ENCODE measurements around the gene TRAF3. TPM values are rescaled to one million over a fixed set of nuclear protein-coding genes. Genes with fewer than 3 reads are reported as not detected.

Gene TRAF3
- total RNA-seq, 2 donors from 2014 or later, result 14.5 to 28.7 TPM

- no peak for DNase-seq (ENCODE audit: low spot score)
- Histone ChIP-seq H3K27me3 (replicated peaks; ENCODE audit: insufficient read depth) (no peaks in the 10 kb centered on the region), H3K9me3 (no peaks in the 10 kb centered on the region), H3K36me3 (no peaks in the 10 kb centered on the region), H3K4me3 (no peak overlapping the region), H3K4me1 (ENCODE audit: control insufficient read depth in 1 of 2, low read depth in 2 of 2) (peaks cover 0 to 18% of the 10 kb centered on the region in 2 donors), H3K27ac (no peak overlapping the region)
- no peak for ATAC-seq (ENCODE audit: insufficient number of reproducible peaks, low FRiP score, low read depth)
- no peak for TF ChIP-seq CTCF (IDR thresholded peaks at IDR 0.05)
Measured at GRCh38 chr14:102823546-102823945, 46.3 kb downstream of the TRAF3 start.

- no peak overlapping the region for H3K4me3 ChIP-seq
- no peaks in the 10 kb centered on the region for H3K36me3 ChIP-seq
- H3K27ac ChIP-seq, result no peak overlapping the region
- no peaks in the 10 kb centered on the region for H3K9me3 ChIP-seq
- ATAC-seq (ENCODE audit: insufficient number of reproducible peaks, low FRiP score, low read depth) (no peak), DNase-seq (ENCODE audit: low spot score) (no peak)
- H3K27me3 ChIP-seq (replicated peaks; ENCODE audit: insufficient read depth), result no peaks in the 10 kb centered on the region
- no peak for TF ChIP-seq CTCF (IDR thresholded peaks at IDR 0.05)
- peaks cover 0 to 14% of the 10 kb centered on the region in 2 donors for H3K4me1 ChIP-seq (ENCODE audit: control insufficient read depth in 1 of 2, low read depth in 2 of 2)
Measured at GRCh38 chr14:102824832-102825231, 47.6 kb downstream of the TRAF3 start.

DNA sequence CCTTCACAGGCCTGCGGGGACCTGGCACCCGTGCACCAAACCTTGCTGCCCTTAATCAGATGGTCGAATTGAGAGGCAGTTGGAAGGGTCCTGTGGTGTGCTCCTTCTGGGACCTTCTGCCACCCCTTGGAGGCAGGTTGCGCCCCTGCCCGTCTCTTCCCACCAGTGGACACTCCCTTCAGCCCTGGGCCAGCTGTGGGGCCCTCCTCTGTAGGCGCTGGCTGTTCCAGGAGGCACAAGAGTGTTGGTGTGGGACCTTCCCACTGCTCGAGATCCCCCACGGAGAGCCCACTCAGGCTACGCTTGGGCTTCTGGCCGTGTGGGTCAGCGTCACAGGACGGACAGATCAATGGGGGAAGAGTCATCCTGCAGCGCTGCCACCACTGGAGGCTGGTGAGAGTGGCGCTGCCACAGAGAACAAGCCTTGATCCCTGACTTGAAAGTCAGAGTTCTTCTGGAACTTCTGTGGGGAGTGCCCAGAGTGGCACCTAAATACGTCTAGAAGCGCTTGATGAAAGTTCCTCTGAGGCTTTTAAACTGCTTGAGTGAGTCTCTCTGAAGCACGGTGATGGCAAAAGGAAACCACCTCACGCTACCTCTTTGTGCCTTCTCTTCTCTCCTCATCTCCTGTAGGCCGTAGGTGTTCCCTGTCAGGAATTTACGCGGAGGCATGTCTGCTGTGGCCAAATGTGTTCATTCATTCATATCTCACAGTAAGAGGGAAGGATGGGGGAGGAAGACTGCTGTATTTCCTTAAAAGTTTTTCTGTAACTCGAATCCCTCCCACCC is 48.3 kb downstream of the TRAF3 start:
- TF ChIP-seq CTCF (IDR thresholded peaks at IDR 0.05), result no peak
- no peak for ATAC-seq (ENCODE audit: insufficient number of reproducible peaks, low FRiP score, low read depth)
- Histone ChIP-seq H3K27me3 (replicated peaks; ENCODE audit: insufficient read depth) (no peaks in the 10 kb centered on the region), H3K36me3 (no peaks in the 10 kb centered on the region), H3K9me3 (no peaks in the 10 kb centered on the region), H3K4me1 (ENCODE audit: control insufficient read depth in 1 of 2, low read depth in 2 of 2) (peaks cover 0 to 12% of the 10 kb centered on the region in 2 donors), H3K27ac (no peak overlapping the region), H3K4me3 (no peak overlapping the region)
- DNase-seq (ENCODE audit: low spot score), result no peak

DNA sequence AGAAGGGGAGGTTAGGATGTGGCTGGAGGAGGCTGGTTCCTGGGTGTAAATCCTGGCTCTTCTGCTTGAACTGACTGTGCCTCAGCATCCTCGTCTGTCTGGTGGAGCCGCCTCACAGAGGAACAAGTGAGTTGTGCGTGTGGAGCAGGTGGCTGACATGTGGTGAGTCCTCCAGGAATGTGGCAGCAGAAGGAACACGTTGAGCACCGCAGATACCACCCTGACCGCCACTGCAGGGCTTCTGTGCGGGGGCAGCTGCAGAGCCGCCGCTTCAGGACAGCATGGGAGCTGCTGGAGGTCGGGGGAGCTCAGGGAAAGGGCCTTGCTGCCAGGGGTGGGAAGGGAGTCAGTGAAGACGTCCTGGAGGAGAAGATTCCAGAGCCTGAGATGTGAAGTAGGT is 48.9 kb downstream of the TRAF3 start:
- ATAC-seq (ENCODE audit: insufficient number of reproducible peaks, low FRiP score, low read depth) (no peak), DNase-seq (ENCODE audit: low spot score) (no peak)
- TF ChIP-seq CTCF (IDR thresholded peaks at IDR 0.05), result no peak
- no peaks in the 10 kb centered on the region for H3K36me3 ChIP-seq
- H3K4me1 ChIP-seq (ENCODE audit: control insufficient read depth in 1 of 2, low read depth in 2 of 2), result peaks cover 0 to 12% of the 10 kb centered on the region in 2 donors
- no peaks in the 10 kb centered on the region for H3K27me3 ChIP-seq (replicated peaks; ENCODE audit: insufficient read depth)
- no peak overlapping the region for H3K27ac ChIP-seq
- no peaks in the 10 kb centered on the region for H3K9me3 ChIP-seq
- H3K4me3 ChIP-seq, result no peak overlapping the region

DNA sequence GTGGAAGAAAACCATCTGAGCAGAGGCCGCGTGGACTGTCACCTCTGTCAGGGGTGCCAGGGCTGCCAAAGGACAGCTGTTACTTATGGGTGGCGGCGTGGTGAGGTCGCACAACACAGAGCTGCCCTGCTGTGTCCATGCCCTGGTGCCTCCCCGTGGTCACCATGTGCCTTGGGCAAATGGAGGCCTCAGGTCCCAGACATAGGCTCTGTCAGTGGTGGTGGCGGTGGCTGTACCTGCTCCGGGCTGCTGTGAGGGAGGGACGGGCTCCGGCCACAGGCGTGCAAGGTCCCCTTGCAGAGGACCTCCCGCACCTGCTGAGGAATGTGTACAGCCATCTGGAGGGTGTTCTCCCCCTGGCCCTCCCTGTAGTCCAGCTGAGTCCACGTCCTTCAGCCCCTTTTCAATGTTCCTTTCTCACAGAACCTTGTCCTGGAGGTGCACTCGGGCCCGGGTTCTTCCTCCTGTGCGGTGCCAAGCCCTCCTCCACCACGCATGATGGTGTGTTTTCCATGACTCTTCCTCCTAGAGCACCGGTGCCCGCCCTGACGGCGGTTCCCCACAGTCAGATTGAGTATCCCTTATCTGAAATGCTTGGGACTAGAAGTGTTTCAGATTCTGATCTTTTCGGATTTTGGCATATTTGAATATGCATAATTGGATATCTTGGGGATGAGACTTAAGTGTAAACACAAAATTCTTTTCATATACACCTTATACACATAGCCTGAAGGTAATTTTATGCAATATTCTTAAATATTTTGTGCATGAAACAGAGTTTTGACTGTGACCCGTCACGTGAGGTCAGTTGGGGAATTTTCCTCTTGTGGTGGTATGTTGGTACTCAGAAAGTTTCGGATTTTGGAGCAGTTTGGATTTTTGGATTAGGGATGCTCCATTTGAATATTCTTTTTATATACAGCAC is 49.8 kb downstream of the TRAF3 start:
- ATAC-seq (ENCODE audit: insufficient number of reproducible peaks, low FRiP score, low read depth) (no peak), DNase-seq (ENCODE audit: low spot score) (no peak)
- TF ChIP-seq CTCF (IDR thresholded peaks at IDR 0.05), result no peak
- no peak overlapping the region for H3K4me3 ChIP-seq
- H3K4me1 ChIP-seq (ENCODE audit: control insufficient read depth in 1 of 2, low read depth in 2 of 2), result peaks cover 0 to 12% of the 10 kb centered on the region in 2 donors
- no peak overlapping the region for H3K27ac ChIP-seq
- H3K36me3 ChIP-seq, result no peaks in the 10 kb centered on the region
- H3K9me3 ChIP-seq, result no peaks in the 10 kb centered on the region
- H3K27me3 ChIP-seq (replicated peaks; ENCODE audit: insufficient read depth), result no peaks in the 10 kb centered on the region
